Ascending aorta (tissue), 2 donors: ENCODE data around the gene PDZD2. TPM values are rescaled to one million over a fixed set of nuclear protein-coding genes. Genes with fewer than 3 reads are reported as not detected.

Experiments
- DNase-seq, 2 donors: peaks; one replicate each; pipeline ENCODE4 v3.0.0-alpha.2; 2019; ENCODE audit warnings: low spot score in 2 of 2
- H3K27ac ChIP-seq, 2 donors: fragments of 200-600 bp; sonication (generic); one replicate each; pipeline ENCODE4 v1.5.1; 2016 to 2017; ENCODE audit warnings: mild to moderate bottlenecking in 1 of 2
- H3K27me3 ChIP-seq: fragments of 200-600 bp; sonication (generic); one replicate; pipeline ENCODE4 v1.5.1; 2017
- H3K36me3 ChIP-seq, 2 donors: fragments of 200-600 bp; sonication (generic); one replicate each; pipeline ENCODE4 v1.5.1; 2016
- H3K4me1 ChIP-seq, 2 donors: fragments of 200-600 bp; sonication (generic); one replicate each; pipeline ENCODE4 v1.5.1; 2016 to 2017; ENCODE audit warnings: mild to moderate bottlenecking in 1 of 2
- H3K4me3 ChIP-seq, 2 donors: fragments of 200-600 bp; sonication (generic); one replicate each; pipeline ENCODE4 v1.5.1; 2016 to 2017; ENCODE audit warnings: mild to moderate bottlenecking in 1 of 2
- H3K9me3 ChIP-seq, 2 donors: fragments of 200-600 bp; sonication (generic); one replicate each; pipeline ENCODE4 v1.5.1; 2016
- CTCF ChIP-seq, 3 experiments: fragments of 200-600 bp in 2 of 3; fragments of 450-650 bp in 1 of 3; sonication (generic) in 2 of 3; IDR thresholded peaks; one replicate each; pipeline ENCODE4 v1.5.1; 2016 to 2019; ENCODE audit warnings: antibody characterized with exemption in 3 of 3, mild to moderate bottlenecking in 1 of 3, moderate library complexity in 1 of 3
- intact Hi-C: fragments of 100-400 bp; cut with DNase I; formaldehyde crosslinking; loops from one replicate; pipeline ENCODE4 v1.15.1; 2023
- total RNA-seq: library from RNA; depleted of rRNA; stranded (reverse); fragments of >200 nt; gene quantifications from one replicate; pipeline ENCODE4 v1.1.0, GENCODE V29; 2016

PDZD2 gene
- total RNA-seq, 1 donor from 2014 or later = 8.1 TPM

DNA sequence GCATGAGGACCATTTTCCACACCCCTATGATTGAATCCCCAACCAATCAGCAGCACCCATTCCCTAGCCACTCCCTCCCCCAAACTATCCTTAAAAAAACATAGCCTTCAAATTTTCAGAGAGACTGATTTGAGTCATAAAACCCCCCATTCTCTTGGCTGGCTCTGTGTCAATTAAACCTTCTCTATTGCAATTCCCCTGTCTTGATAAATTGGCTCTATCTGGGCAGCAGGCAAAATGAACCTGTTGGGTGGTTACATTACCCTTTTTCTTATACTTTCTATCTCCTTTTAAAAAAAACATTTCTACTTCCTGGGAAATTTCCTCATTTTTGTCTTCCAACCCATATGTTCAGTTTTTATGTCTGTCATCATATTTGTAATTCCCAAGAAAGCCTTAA is 220.2 kb downstream of the PDZD2 start:
- Histone ChIP-seq H3K36me3 (no peaks in the 10 kb centered on the region), H3K4me1 (no peaks in the 10 kb centered on the region), H3K4me3 (no peak overlapping the region), H3K27me3 (no peaks in the 10 kb centered on the region), H3K9me3 (peaks cover 8 to 19% of the 10 kb centered on the region in 2 donors), H3K27ac (no peak overlapping the region)
- TF ChIP-seq CTCF (IDR thresholded peaks at IDR 0.05) = no peak
- no peak for DNase-seq
- intact Hi-C loops = no loop called here

DNA sequence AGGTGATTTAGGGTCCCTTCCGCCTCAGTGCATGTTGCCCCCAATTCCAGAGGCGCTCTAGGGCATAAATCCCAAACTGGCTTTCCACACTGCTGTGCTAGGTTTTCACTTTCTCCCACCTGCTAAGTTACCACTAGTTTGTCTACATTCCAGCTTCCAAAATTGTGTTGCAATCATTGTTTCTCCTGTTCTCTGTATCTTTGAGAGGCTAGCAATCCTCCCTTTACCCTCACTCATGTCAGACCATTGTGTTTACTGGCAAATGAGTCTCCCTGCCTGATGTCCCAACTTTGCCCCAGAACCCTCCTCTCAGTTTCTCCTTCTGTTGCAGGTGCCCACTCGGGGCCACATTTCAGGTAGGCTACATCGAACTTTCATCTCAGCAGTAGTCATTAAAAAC is 221.3 kb downstream of the PDZD2 start:
- no peaks in the 10 kb centered on the region for H3K4me1 ChIP-seq
- H3K27me3 ChIP-seq = no peaks in the 10 kb centered on the region
- H3K36me3 ChIP-seq = no peaks in the 10 kb centered on the region
- H3K27ac ChIP-seq = no peak overlapping the region
- H3K9me3 ChIP-seq = peaks cover 8 to 19% of the 10 kb centered on the region in 2 donors
- TF ChIP-seq CTCF (IDR thresholded peaks at IDR 0.05) = no peak
- intact Hi-C loops = no loop called here
- no peak overlapping the region for H3K4me3 ChIP-seq
- DNase-seq = no peak

DNA sequence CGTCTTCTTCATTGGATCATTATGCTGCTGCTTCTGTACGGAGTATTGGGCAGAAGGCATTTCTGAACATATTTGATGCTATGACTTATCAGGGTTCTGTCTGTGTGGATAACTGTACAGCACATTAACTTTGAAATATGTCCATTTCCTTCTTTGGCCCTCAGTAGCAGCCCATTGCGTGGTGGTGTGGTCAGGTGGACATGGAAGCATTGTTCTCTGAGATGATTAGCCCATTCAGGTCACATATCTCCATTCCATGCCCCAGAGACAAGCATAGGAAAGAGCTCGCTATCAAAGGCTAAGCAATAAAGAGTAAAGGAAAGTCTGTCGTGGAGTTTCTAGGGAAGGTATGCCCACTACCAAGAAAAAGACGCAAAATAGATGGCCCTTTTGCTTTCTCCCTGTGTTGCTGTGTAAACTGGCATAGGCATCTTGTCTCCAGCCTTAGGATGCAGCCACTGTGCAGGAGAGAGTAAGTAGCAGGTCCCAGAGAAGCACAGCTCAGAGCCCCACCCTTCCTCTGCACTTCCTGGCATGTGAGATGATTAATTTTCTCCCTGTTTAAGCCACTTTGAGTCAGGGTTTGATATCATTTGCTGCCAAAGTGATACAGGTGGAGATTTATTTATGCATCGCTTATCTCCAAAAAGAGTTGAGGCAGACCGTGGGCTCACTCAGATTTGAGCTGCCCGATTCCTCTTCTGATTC is 221.9 kb downstream of the PDZD2 start:
- TF ChIP-seq CTCF (IDR thresholded peaks at IDR 0.05) = no peak
- H3K9me3 ChIP-seq = peaks cover 8 to 19% of the 10 kb centered on the region in 2 donors
- no peak for DNase-seq
- H3K27ac ChIP-seq = no peak overlapping the region
- H3K27me3 ChIP-seq = no peaks in the 10 kb centered on the region
- H3K36me3 ChIP-seq = no peaks in the 10 kb centered on the region
- intact Hi-C loops = no loop called here
- no peak overlapping the region for H3K4me3 ChIP-seq
- H3K4me1 ChIP-seq = no peaks in the 10 kb centered on the region

GRCh38 chr5:31861601-31862000 is 222.7 kb downstream of the PDZD2 start:
- Histone ChIP-seq H3K4me1 (no peaks in the 10 kb centered on the region), H3K36me3 (no peaks in the 10 kb centered on the region), H3K4me3 (no peak overlapping the region), H3K27ac (no peak overlapping the region), H3K9me3 (peaks cover 8 to 19% of the 10 kb centered on the region in 2 donors), H3K27me3 (no peaks in the 10 kb centered on the region)
- no peak for TF ChIP-seq CTCF (IDR thresholded peaks at IDR 0.05)
- DNase-seq = no peak
- intact Hi-C loops = no loop called here

- intact Hi-C loops = no loop called here
- H3K36me3 ChIP-seq = no peaks in the 10 kb centered on the region
- no peak overlapping the region for H3K4me3 ChIP-seq
- peak in 1 of 2 donors; percentile 7 for DNase-seq
- peaks cover 6 to 11% of the 10 kb centered on the region in 2 donors for H3K9me3 ChIP-seq
- no peaks in the 10 kb centered on the region for H3K27me3 ChIP-seq
- TF ChIP-seq CTCF (IDR thresholded peaks at IDR 0.05) = no peak
- H3K4me1 ChIP-seq = no peaks in the 10 kb centered on the region
- H3K27ac ChIP-seq = no peak overlapping the region
Measured at GRCh38 chr5:31863991-31864411, 225.1 kb downstream of the PDZD2 start.
